MG63 (cell line): ENCODE data around the gene TPPP2. TPM values are rescaled to one million over a fixed set of nuclear protein-coding genes. Genes with fewer than 3 reads are reported as not detected.
A peak's percentile ranks its signal among the peaks of the same experiment; 100 is the strongest.

Source experiments
- DNase-seq: peaks from one replicate; pipeline ENCODE4 v3.0.0-alpha.2; 2020
- H3K27me3 ChIP-seq: fragments of 250-450 bp; sonication (Bioruptor Pico); 2 replicates; pipeline ENCODE4 v1.5.1; 2020; ENCODE audit warnings: mild to moderate bottlenecking, moderate library complexity
- H3K36me3 ChIP-seq: fragments of 250-450 bp; sonication (Bioruptor Pico); 2 replicates; pipeline ENCODE4 v1.5.1; 2020; ENCODE audit warnings: mild to moderate bottlenecking, moderate library complexity
- H3K4me3 ChIP-seq: fragments of 250-450 bp; sonication (Bioruptor Pico); 2 replicates; pipeline ENCODE4 v1.5.1; 2020; ENCODE audit warnings: mild to moderate bottlenecking, moderate library complexity
- H3K9me3 ChIP-seq: fragments of 250-450 bp; sonication (Bioruptor Pico); 2 replicates; pipeline ENCODE4 v1.5.1; 2020; ENCODE audit warnings: mild to moderate bottlenecking, moderate library complexity
- total RNA-seq: library from RNA; depleted of rRNA; stranded (reverse); fragments of >200 nt; shearing (Covaris generic); gene quantifications from 2 replicates; pipeline ENCODE4 v1.2.3, GENCODE V29; 2014; ENCODE audit warnings: low replicate concordance

Gene TPPP2
- total RNA-seq, 1 experiment from 2014 or later = not detected

DNA sequence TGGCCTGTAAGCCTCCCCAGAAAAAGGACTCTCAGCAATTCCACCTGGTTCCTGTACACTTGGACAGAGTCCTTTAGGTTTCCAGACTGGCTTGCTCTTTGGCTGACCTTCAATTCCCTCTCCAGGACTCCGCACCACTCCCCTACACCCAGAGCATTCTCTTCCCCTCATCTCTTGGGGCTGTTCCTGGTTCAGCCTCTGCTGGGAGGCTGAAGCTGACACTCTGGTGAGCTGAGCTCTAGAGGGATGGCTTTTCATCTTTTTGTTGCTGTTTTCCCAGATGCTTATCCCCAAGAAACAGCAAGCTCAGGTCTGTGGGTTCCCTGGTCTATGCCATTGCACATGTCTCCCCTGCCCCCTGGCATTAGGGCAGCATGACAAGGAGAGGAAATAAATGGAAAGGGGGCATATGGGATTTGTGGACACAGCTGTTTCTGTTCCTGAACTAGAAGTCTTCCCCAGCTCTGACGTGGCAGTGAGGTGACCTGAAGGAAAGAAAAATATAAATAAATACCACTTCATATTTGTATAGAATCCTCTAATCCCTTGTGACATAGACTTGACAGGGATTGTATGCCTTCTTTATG lies 13.5 kb downstream of the TPPP2 start:
- Histone ChIP-seq H3K9me3 (no peaks in the 10 kb centered on the region), H3K36me3 (no peaks in the 10 kb centered on the region), H3K4me3 (no peak overlapping the region), H3K27me3 (no peaks in the 10 kb centered on the region)
- no peak for DNase-seq

DNA sequence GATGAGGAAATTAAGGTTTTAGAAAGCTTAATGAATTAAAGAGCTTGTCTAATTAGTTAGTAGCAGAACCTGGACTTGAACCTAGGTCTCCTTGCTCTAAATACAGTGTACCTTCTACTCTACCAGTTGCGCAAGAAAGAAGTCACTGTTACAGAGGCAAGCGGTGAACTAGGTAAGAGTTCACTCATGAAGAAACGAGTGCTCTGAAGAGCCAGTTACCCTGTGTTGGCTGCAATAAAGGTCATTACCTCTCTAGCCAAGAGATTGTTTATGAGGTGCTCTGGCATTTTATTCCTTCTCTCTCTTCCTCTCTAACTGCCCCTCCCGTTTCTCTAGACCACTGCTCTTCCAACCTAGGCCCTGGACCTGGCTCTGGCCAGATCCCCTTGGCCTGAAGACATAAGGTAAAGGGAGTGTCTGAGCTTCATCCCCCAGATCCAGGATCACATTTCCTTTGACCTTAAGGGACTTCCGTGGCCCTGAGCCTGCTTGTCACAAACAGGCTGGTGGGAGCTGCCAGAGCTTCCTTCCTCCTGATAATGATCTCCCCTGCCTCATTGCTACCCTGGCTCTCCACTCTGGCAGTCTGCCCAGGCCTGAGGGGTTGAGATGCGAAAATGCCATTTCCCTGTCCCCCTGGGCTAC lies 14.1 kb downstream of the TPPP2 start:
- no peak for DNase-seq
- H3K4me3 ChIP-seq = no peak overlapping the region
- no peaks in the 10 kb centered on the region for H3K9me3 ChIP-seq
- no peaks in the 10 kb centered on the region for H3K27me3 ChIP-seq
- H3K36me3 ChIP-seq = no peaks in the 10 kb centered on the region

DNA sequence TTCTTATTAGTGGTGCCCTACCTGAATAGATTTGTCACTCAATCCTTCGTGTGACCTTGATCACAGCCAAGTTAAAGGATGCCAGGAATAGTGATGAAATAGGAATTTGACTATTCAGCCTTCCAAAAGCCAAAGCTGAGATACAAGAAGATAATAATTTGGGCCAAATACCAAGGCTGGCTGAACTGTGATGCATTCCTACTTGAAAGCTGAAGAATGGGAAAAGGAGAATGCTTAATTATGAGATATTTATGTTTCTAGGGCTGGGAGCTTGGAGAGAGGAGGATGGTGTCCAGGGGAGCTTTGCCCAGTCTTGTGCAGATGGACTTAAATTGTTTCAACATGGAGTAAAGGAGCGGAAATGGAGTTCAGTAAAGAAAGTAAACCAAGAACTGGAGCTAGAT lies 17.4 kb downstream of the TPPP2 start:
- no peaks in the 10 kb centered on the region for H3K9me3 ChIP-seq
- H3K36me3 ChIP-seq = no peaks in the 10 kb centered on the region
- no peak for DNase-seq
- H3K4me3 ChIP-seq = no peak overlapping the region
- H3K27me3 ChIP-seq = no peaks in the 10 kb centered on the region

DNA sequence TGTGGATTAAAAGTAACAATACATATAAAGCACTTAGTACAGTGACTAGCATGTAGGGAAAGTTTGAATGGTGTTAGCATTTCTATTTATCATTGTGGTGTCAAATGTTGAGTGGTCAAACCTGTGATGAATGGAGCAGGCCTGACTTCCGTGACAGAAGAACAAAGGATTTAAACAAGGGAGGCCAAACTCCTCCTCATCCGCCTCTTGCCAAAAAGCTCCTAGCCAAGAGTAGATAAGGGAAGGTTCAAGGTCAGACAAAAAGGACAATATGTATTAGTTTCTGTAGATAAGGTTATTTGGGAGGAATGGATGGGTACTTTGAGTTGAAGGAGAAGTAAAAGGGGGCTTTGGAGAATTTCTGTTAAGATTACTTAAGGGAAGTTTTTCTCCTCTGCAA lies 18.6 kb downstream of the TPPP2 start:
- no peaks in the 10 kb centered on the region for H3K27me3 ChIP-seq
- no peaks in the 10 kb centered on the region for H3K36me3 ChIP-seq
- H3K4me3 ChIP-seq = no peak overlapping the region
- DNase-seq = no peak
- H3K9me3 ChIP-seq = no peaks in the 10 kb centered on the region

DNA sequence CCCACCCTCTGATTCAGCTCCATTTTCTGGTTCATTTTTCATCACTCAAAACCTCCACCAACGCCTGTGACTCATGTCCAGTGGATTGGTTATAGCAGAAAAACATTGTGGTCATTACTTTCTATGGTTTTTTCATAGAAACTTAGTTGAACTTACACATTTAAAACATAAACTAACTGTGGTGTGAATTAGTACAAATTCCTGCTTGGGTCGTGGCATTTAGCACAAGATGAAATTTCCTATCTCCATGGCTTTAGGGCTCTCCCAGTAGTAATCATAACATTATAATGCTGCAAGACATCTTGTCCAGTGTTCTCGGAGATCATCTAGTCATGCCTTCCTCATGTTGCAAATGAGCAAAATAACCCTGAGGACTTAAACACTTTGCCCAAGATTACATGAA lies 19.3 kb downstream of the TPPP2 start:
- Histone ChIP-seq H3K9me3 (no peaks in the 10 kb centered on the region), H3K4me3 (no peak overlapping the region), H3K36me3 (no peaks in the 10 kb centered on the region), H3K27me3 (no peaks in the 10 kb centered on the region)
- DNase-seq = no peak

DNA sequence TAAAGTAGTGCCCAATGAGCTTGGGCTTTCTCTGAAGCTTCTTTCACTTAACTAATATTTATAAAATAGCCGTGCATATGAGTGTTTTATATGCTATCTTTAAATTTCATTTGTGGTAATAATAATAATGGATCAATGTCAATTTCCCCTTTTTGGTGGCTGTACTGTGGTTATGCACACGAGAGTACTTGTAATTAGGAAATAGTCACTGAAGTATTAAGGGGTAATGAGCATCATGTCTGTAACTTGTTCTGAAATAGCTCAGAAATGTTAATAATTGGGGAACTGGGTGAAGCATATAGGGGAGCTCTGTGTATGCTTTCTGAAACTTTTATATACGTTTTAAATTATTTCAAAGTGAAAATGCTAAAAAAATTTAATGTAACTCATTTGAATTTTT lies 20.6 kb downstream of the TPPP2 start:
- Histone ChIP-seq H3K9me3 (no peaks in the 10 kb centered on the region), H3K36me3 (no peaks in the 10 kb centered on the region), H3K4me3 (no peak overlapping the region), H3K27me3 (no peaks in the 10 kb centered on the region)
- DNase-seq = no peak

DNA sequence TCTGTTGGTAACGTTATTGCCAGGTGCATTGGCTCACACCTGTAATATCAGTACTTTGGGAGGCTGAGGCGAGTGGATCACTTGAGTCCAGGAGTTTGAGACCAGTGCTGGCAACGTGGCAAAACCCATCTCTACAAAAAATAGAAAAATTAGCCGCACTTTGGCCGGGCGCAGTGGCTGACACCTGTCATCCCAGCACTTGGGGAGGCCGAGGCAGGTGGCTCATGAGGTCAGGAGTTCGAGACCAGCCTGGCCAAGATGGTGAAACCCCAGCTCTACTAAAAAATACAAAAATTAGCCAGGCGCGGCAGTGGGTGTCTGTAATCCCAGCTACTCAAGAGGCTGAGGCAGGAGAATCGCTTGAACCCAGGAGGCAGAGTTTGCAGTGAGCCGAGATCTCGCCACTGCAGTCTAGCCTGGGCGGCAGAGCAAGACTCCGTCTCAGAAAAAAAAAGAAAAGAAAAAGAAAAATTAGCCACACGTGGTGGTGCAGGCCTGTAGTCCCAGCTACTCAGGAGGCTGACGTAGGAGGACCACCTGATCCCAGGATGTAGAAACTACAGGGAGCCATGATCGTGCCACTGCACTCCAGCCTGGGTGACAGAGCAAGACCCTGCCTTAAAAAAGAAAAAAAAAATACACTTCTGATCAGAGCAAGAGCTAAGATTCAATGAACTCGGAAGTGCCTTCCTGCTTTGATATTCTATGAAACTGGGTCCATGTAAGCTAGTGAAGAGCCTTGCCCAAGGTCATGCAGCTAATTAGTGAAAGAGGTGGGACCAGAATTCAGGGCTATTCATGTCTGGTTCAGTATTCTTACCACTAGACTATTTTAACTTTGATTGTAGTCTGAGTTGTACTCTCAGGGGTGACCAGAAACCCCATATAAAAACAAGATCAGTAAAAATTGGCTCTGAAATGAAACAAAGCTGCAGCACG lies 23.4 kb downstream of the TPPP2 start:
- Histone ChIP-seq H3K27me3 (no peaks in the 10 kb centered on the region), H3K36me3 (no peaks in the 10 kb centered on the region), H3K9me3 (no peaks in the 10 kb centered on the region), H3K4me3 (no peak overlapping the region)
- no peak for DNase-seq

DNA sequence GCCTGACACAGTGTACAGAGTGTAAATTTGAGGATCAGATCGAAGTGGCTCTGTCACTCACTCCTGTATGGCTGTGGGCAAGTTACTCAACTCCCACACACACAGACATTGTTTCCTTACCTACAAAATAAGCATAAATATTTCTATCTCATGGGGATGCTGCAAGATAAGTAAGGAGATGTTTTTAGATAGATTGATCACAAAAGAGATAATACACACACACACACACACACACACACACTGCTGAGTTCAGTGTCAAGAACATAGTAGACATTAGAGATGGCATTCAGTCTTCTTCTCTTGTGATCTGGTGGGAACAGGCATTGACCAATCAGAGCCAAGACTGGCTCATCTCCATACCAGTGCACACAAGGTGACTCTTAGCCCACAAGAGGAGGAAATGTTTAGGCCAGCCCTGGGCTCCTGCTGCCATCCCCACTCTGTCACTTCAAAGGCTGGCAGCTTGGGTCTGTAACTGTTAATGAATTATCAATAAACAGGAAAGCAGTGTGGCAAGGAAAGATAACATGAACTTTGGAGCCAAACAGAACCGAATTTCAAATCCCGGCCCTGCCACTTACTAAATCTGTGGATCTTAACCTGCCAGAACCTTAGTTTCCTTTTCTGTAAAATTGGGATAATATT lies 24.2 kb downstream of the TPPP2 start:
- no peaks in the 10 kb centered on the region for H3K36me3 ChIP-seq
- no peaks in the 10 kb centered on the region for H3K9me3 ChIP-seq
- H3K27me3 ChIP-seq = no peaks in the 10 kb centered on the region
- DNase-seq = no peak
- H3K4me3 ChIP-seq = no peak overlapping the region

DNA sequence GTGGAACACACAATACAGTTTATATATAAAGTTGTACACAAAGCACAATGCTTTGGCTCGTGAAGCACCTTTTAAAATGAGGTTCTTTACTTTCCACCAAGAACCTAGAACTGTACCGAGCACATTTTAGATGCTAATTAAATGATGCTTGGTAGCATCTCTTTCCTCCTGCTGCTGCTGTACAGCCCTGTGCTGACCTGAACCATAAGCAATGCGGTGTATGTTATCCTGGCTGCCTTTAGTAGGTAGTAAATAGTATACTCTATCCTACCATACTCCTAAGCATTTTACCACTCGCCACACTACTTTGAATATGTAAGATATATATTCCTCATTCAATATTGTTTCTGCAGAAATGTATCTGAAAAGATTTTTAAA lies 24.7 kb downstream of the TPPP2 start:
- H3K36me3 ChIP-seq = no peaks in the 10 kb centered on the region
- H3K9me3 ChIP-seq = no peaks in the 10 kb centered on the region
- DNase-seq = no peak
- no peak overlapping the region for H3K4me3 ChIP-seq
- H3K27me3 ChIP-seq = no peaks in the 10 kb centered on the region

DNA sequence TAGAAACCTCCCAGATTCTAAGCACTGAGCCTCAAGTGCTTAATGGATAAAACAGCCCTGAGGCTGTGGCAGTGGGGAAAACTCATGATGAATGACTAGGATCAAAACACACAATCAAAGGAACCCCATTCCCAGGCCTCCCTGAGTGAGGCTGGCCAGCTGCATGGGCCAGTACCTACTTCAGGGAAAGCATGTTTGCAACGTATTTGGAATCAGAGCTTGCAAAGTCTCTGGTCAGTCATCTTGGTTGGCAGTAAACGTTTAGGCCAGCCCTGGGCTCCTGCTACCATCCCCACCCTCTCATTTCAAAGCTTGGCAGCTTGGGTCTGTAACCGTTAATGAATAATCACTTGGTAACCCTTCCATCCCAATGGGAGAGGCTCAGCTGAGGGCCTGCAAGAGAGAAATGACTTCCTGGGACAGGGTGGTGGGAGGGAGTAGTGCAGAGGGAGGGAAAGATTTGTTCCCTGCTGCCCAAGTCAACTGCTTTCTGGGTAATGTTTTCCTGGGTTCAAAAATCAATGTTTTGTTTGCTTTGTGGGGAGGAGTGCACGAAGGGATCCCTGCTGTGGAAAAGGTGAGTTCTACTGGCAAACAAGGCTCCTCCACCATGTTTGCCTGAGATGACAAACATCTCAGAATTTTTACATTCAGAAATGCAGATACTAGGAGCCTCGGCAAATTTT lies 25.6 kb downstream of the TPPP2 start:
- Histone ChIP-seq H3K27me3 (no peaks in the 10 kb centered on the region), H3K4me3 (no peak overlapping the region), H3K9me3 (no peaks in the 10 kb centered on the region), H3K36me3 (no peaks in the 10 kb centered on the region)
- peak; percentile 16 for DNase-seq

DNA sequence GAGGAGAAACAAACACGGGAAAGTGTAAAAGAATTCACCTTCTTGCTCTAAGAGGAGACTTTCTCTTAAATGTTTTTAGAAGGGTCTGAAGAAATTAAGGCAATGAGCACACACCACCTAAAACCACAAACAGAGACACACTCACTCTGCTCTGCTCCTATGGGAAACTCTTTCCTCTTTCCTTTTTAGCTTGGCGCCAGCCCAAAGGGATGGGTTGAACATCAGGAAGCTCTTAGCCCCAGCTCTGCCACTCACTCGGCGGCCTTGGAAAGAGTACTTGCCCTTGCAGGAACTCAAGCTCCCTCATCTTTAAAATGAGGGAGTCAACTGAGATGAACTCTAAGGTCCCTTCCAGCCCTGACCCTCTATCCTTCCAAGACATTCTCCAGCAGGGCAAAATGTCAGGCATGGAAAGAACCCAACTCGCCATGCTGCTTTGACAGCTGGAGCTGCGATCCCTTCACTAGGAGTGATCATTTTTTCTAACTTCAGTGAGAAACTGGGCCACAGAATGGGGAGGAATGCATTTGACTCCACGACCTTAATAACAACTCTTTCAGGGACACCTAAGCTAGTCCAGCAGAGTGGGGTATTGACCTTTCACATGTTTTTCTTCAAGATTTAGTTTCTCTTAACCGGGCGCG lies 26.6 kb downstream of the TPPP2 start:
- peak; percentile 11 for DNase-seq
- Histone ChIP-seq H3K27me3 (no peaks in the 10 kb centered on the region), H3K36me3 (no peaks in the 10 kb centered on the region), H3K4me3 (no peak overlapping the region), H3K9me3 (no peaks in the 10 kb centered on the region)

DNA sequence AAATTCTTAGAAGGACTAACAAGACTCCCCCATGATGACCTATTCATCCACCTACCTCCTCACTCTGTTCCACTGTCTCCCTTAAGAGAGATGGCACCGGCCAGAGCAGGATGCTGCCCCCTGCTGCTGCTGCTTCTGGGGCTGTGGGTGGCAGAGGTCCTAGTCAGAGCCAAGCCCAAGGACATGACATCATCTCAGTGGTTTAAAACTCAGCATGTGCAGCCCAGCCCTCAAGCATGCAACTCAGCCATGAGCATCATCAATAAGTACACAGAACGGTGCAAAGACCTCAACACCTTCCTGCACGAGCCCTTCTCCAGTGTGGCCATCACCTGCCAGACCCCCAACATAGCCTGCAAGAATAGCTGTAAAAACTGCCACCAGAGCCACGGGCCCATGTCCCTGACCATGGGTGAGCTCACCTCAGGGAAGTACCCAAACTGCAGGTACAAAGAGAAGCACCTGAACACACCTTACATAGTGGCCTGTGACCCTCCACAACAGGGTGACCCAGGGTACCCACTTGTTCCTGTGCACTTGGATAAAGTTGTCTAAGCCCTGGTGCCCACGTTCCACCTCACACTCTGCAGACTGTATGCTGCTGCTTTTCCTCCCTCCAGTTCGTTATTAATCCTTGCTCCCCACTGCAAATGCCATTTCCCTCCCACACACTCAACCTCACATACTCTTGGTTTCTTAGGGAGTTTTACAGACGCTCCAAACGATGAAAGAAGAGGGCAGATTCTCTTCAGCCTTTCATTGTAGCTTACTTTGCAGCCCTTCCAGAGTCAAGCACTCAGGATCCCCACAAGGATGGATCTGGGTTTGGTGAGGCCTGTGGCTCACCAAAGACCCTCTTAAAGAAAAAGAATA lies 28.0 kb downstream of the TPPP2 start, which contains the start of gene RNASE8:
Gene RNASE8 (plus strand): TSS at position 20 of the 873 bp plus-strand sequence. CDS start 71 bp downstream, at position 91.
- DNase-seq = peak; percentile 36

DNA sequence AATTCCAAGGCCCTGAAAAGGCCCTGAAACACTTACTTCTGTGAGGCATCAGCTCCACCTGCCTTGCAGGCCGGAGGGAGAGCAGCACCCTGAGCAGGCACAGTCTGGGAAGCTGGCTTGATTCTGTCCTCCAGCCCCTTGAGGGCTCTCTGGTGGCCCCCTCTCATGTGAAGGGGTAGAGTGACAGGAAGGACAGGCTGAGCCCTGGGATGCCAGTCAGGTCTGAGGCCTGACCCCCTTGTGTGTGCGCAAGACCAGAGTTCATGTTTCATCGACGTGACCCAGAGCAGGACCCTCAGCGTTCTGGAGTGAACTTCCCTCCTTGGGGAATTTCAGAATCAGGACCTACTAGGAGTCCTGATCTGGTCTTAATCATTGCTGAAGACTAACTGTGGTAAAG lies 28.9 kb downstream of the TPPP2 start:
- Histone ChIP-seq H3K9me3 (no peaks in the 10 kb centered on the region), H3K27me3 (no peaks in the 10 kb centered on the region), H3K4me3 (no peak overlapping the region), H3K36me3 (no peaks in the 10 kb centered on the region)
- DNase-seq = no peak

More for the DNA sequence above, 28.0 kb downstream of the TPPP2 start, which contains the start of gene RNASE8:
- no peaks in the 10 kb centered on the region for H3K9me3 ChIP-seq
- no peaks in the 10 kb centered on the region for H3K36me3 ChIP-seq
- H3K27me3 ChIP-seq = no peaks in the 10 kb centered on the region
- H3K4me3 ChIP-seq = no peak within 1 kb of the TSS

DNA sequence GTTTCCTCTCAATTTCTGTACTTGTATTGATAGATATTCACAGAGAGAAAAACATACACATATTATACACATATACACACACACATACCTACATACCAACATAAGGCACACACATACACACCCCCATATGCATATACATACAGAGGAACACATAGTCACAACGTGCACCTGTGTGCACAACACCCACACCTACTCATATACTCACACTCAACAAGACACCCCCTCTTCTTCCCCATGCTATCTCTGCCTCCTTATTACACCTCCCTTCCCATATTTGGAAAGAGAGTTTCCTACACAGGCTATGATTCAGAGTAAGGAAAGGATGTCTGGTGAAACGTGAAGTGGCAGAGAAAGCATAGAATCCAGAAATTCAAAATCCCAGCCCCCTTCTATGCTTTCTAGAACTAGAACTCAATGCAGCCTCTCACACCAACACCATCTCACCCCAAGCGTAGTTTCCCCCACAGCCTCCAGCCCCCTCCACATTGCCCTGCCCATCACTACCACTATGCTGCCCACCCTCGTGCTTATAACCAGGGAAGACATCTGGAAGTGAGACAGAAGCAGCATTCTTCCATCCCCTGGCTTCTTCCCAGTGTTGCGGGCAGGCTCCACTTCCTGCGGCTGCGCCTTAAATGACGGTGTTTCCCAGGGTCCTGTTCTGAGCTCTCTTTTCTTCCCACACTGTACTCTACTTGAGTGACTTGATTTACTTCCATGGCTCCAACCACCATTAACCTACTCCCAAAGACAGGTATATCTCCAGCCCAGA lies 30.0 kb downstream of the TPPP2 start:
- Histone ChIP-seq H3K36me3 (no peaks in the 10 kb centered on the region), H3K4me3 (no peak overlapping the region), H3K27me3 (no peaks in the 10 kb centered on the region), H3K9me3 (no peaks in the 10 kb centered on the region)
- no peak for DNase-seq
